Endothelial cell of umbilical vein (primary cell): ENCODE data around the gene ADIPOR1. TPM values are rescaled to one million over a fixed set of nuclear protein-coding genes. Genes with fewer than 3 reads are reported as not detected.
"Not testable (repeated sequence)": the region's sequence is repeated elsewhere in the genome, so short reads cannot be mapped to it uniquely, and the experiment has no call there.

Experiments
- BruUV-seq: library from RNA; stranded (reverse); fragments of 400-500 nt; replicated peaks from 2 replicates; lab custom pipeline; 2021; lab: Mats Ljungman, UMichigan
- CTCF ChIA-PET: fragments of 300-600, 350-600 bp; sonication (Branson Sonifier 250); formaldehyde crosslinking; loops from one replicate; lab custom pipeline; 2021; ENCODE audit warnings: antibody characterized with exemption, inconsistent platforms; lab: Charles Lee
- POLR2A ChIA-PET: fragments of 300-600, 350-600 bp; sonication (Branson Sonifier 250); formaldehyde crosslinking; loops from one replicate; lab custom pipeline; 2021; ENCODE audit warnings: antibody characterized with exemption, inconsistent platforms; lab: Charles Lee
- DNase-seq: peaks from one replicate; pipeline ENCODE4 v3.0.0-alpha.2; 2011; ENCODE audit warnings: low read depth, low spot score
- FAIRE-seq: peaks from 2 replicates; lab custom pipeline; 2011; peaks lifted over from hg19 to GRCh38; lab: Jason Lieb, UNC
- H2AFZ ChIP-seq: 2 replicates; pipeline ENCODE4 v1.6.0; 2012; ENCODE audit warnings: low read depth, low read length, control low read depth, inconsistent platforms
- H3K27ac ChIP-seq: 2 replicates; pipeline ENCODE4 v1.5.1; 2011; ENCODE audit warnings: low read depth, mild to moderate bottlenecking, control low read depth, low read length, moderate library complexity; ENCODE audit not compliant: insufficient read depth
- H3K27me3 ChIP-seq, 2 experiments: 2 replicates each; pipeline versions ENCODE4 v1.6.0 to v1.6.1; 2011; ENCODE audit warnings: low read length in 2 of 2, mixed read lengths in 1 of 2; ENCODE audit not compliant: control insufficient read depth in 2 of 2, insufficient read depth in 2 of 2
- H3K36me3 ChIP-seq, 2 experiments: 2 replicates in 1 of 2; 3 replicates in 1 of 2; pipeline ENCODE4 v1.5.1; 2011; ENCODE audit warnings: low read length in 2 of 2, mild to moderate bottlenecking in 1 of 2, moderate library complexity in 1 of 2; ENCODE audit not compliant: control insufficient read depth in 2 of 2, insufficient read depth in 2 of 2; ENCODE audit errors: extremely low read depth in 1 of 2
- H3K4me1 ChIP-seq: 3 replicates; pipeline ENCODE4 v1.5.1; 2011; ENCODE audit warnings: mild to moderate bottlenecking, low read length; ENCODE audit not compliant: control insufficient read depth, insufficient read depth; ENCODE audit errors: extremely low read depth
- H3K4me2 ChIP-seq: 2 replicates; pipeline ENCODE4 v1.6.1; 2011; ENCODE audit warnings: low read length, control low read depth, mixed read lengths; ENCODE audit not compliant: insufficient read depth
- H3K4me3 ChIP-seq, 3 experiments: fragments of 200-600 bp in 1 of 3; sonication (generic), shearing (Covaris generic) in 1 of 3; replicated peaks in 1 of 3; 2 replicates each; pipeline ENCODE4 v1.5.1; 2011 to 2016; ENCODE audit warnings: control low read depth in 3 of 3, low read length in 3 of 3, mild to moderate bottlenecking in 2 of 3, inconsistent platforms in 1 of 3, low read depth in 1 of 3, moderate library complexity in 1 of 3; ENCODE audit not compliant: insufficient read depth in 1 of 3
- H3K79me2 ChIP-seq: 2 replicates; pipeline ENCODE4 v1.6.0; 2012; ENCODE audit warnings: low read length, inconsistent platforms; ENCODE audit not compliant: control insufficient read depth, insufficient read depth
- H3K9ac ChIP-seq: replicated peaks from 2 replicates; pipeline ENCODE3; 2011; ENCODE audit warnings: low read length, control low read depth; ENCODE audit not compliant: insufficient read depth; ENCODE audit errors: extremely low read depth
- H3K9me1 ChIP-seq: replicated peaks from 3 replicates; pipeline ENCODE4 v1.6.0; 2011; ENCODE audit warnings: mild to moderate bottlenecking, low read length; ENCODE audit not compliant: control insufficient read depth, insufficient read depth; ENCODE audit errors: extremely low read depth
- H3K9me3 ChIP-seq: replicated peaks from 2 replicates; pipeline ENCODE4 v1.5.1; 2012; ENCODE audit warnings: low read length, inconsistent platforms; ENCODE audit not compliant: control insufficient read depth, insufficient read depth
- H4K20me1 ChIP-seq: replicated peaks from 2 replicates; pipeline ENCODE3; 2011; ENCODE audit warnings: mild to moderate bottlenecking, low read length; ENCODE audit not compliant: control insufficient read depth, insufficient read depth; ENCODE audit errors: extremely low read depth
- CTCF ChIP-seq, 2 donors: IDR thresholded peaks; 1 replicate in 1 of 2; 2 replicates in 1 of 2; pipeline ENCODE4 v1.5.1; 2011; ENCODE audit warnings: low read length in 2 of 2, mild to moderate bottlenecking in 2 of 2, moderate library complexity in 2 of 2, control low read depth in 1 of 2, inconsistent platforms in 1 of 2, low read depth in 1 of 2; ENCODE audit not compliant: insufficient read depth in 1 of 2; ENCODE audit errors: extremely low read depth in 1 of 2
- EZH2 ChIP-seq: IDR thresholded peaks from 2 replicates; pipeline ENCODE4 v1.6.1; 2012; ENCODE audit warnings: borderline replicate concordance, low read depth, mild to moderate bottlenecking, moderate library complexity, low read length, inconsistent platforms; ENCODE audit not compliant: severe bottlenecking
- FOS ChIP-seq: IDR thresholded peaks from 2 replicates; pipeline ENCODE4 v1.6.1; 2011; ENCODE audit warnings: mild to moderate bottlenecking, low read length, moderate library complexity, borderline replicate concordance; ENCODE audit not compliant: insufficient read depth
- GATA2 ChIP-seq: IDR thresholded peaks from 2 replicates; pipeline ENCODE4 v1.7.0; 2011; ENCODE audit warnings: low read depth, mild to moderate bottlenecking, moderate library complexity, mixed read lengths, low read length; ENCODE audit not compliant: insufficient read length, insufficient read depth
- JUN ChIP-seq: IDR thresholded peaks from 2 replicates; pipeline ENCODE4 v1.6.1; 2011; ENCODE audit warnings: borderline replicate concordance, low read depth; ENCODE audit not compliant: insufficient read length, insufficient read depth
- MAX ChIP-seq: IDR thresholded peaks from 2 replicates; pipeline ENCODE4 v1.6.1; 2011; ENCODE audit not compliant: insufficient read depth, insufficient read length
- MYC ChIP-seq: IDR thresholded peaks from one replicate; pipeline ENCODE4 v1.6.1; 2011; ENCODE audit warnings: mild to moderate bottlenecking, low read depth, low read length
- POLR2A ChIP-seq: IDR thresholded peaks from 2 replicates; pipeline ENCODE4 v1.6.1; 2012; ENCODE audit warnings: low read depth, mild to moderate bottlenecking, control low read depth, low read length
- POLR2AphosphoS5 ChIP-seq: IDR thresholded peaks from 2 replicates; pipeline ENCODE4 v1.6.1; 2012; ENCODE audit warnings: low read depth, mild to moderate bottlenecking, control low read depth, low read length, moderate library complexity; ENCODE audit not compliant: insufficient read depth
- dilution Hi-C: fragments of 300-500 bp; cut with MboI; formaldehyde crosslinking; loops from one replicate; pipeline ENCODE4 v1.15.0; 2019; ENCODE audit warnings: low sequenced_read_pairs; ENCODE audit not compliant: extremely low pct_ligation_motif_present
- intact Hi-C: fragments of 100-400 bp; cut with micrococcal nuclease; formaldehyde crosslinking; loops from one replicate; pipeline ENCODE4 v1.10.0; 2022
- polyA plus RNA-seq, 4 experiments: library from polyadenylated mRNA; depleted of rRNA in 3 of 4; stranded (reverse) in 3 of 4; unstranded in 1 of 4; fragments of >200 nt; gene quantifications; 2 replicates each; pipeline versions ENCODE4 v1.2.1 to v1.2.3, GENCODE V29; 2011 to 2012; ENCODE audit warnings: missing spikeins in 1 of 4
- total RNA-seq: library from RNA; stranded (reverse); gene quantifications from 2 replicates; pipeline ENCODE4 v1.2.3, GENCODE V29; 2021

Gene ADIPOR1
- total and polyA plus RNA-seq, 2 donors (not counting 3 experiments of a cell fraction or from before 2014, with no cell fraction given), result 67.2 to 135 TPM

GRCh38 chr1:202915146-202915545 lies 43.0 kb downstream of the ADIPOR1 start:
- H3K4me1 ChIP-seq, result no peaks in the 10 kb centered on the region
- H3K9me3 ChIP-seq, result no peaks in the 10 kb centered on the region
- no peak overlapping the region for H3K27ac ChIP-seq
- no peaks in the 10 kb centered on the region for H4K20me1 ChIP-seq
- dilution Hi-C loops (no loop called here), intact Hi-C loops (no loop called here)
- no peaks in the 10 kb centered on the region for H3K27me3 ChIP-seq
- H3K36me3 ChIP-seq, result peaks cover 7 to 15% of the 10 kb centered on the region in 2 experiments
- no peaks in the 10 kb centered on the region for H3K79me2 ChIP-seq
- no peak overlapping the region for H3K4me2 ChIP-seq
- CTCF ChIA-PET, result interaction anchor here (1.0 kb wide), 1 partner anchor 84 kb away, joined by 3 read pairs; no protein-coding TSS in a partner anchor
- no peaks in the 10 kb centered on the region for H3K9me1 ChIP-seq
- H2AFZ ChIP-seq, result no peak overlapping the region
- DNase-seq, result no peak
- H3K4me3 ChIP-seq, result no peak overlapping the region
- no peak for FAIRE-seq
- POLR2A ChIA-PET, result no interaction called here
- no peak overlapping the region for H3K9ac ChIP-seq
- no TSS peak for BruUV-seq
- TF ChIP-seq POLR2AphosphoS5 (no peak), POLR2A (no peak), MYC (no peak), MAX (no peak), CTCF (IDR thresholded peaks at IDR 0.05; ENCODE audit: extremely low read depth in 1 of 2, insufficient read depth in 1 of 2, low read depth in 1 of 2, low read length in 2 of 2) (no peak), FOS (no peak), GATA2 (no peak), EZH2 (no peak), JUN (no peak)

GRCh38 chr1:202912476-202912875 lies 45.6 kb downstream of the ADIPOR1 start:
- peaks cover 11 to 23% of the 10 kb centered on the region in 2 experiments for H3K36me3 ChIP-seq

More at GRCh38 chr1:202912476-202912875, 45.6 kb downstream of the ADIPOR1 start:
- H3K9me3 ChIP-seq, H3K4me1 ChIP-seq, DNase-seq, H3K9me1 ChIP-seq, BruUV-seq, H3K9ac ChIP-seq, CTCF ChIA-PET, H3K79me2 ChIP-seq, H4K20me1 ChIP-seq, dilution Hi-C loops, H2AFZ ChIP-seq, H3K4me3 ChIP-seq, H3K4me2 ChIP-seq, POLR2A ChIA-PET, H3K27me3 ChIP-seq, FAIRE-seq, H3K27ac ChIP-seq, intact Hi-C loops: not testable (repeated sequence)
